HepG2 (cell line): ENCODE data around the gene WNT3A. TPM values are rescaled to one million over a fixed set of nuclear protein-coding genes. Genes with fewer than 3 reads are reported as not detected.
A peak's percentile ranks its signal among the peaks of the same experiment; 100 is the strongest.

ENCODE experiments used
- BRCA1 ChIP-seq: sonication (generic); formaldehyde crosslinking; IDR thresholded peaks from 2 replicates; pipeline ENCODE4 v1.4.0; 2020; ENCODE audit warnings: missing genetic modification reagents
- CBX5 ChIP-seq: sonication (generic); formaldehyde crosslinking; IDR thresholded peaks from 2 replicates; pipeline ENCODE4 v1.4.0; 2020; ENCODE audit warnings: missing genetic modification reagents, borderline replicate concordance
- ELF1 ChIP-seq: sonication (generic); formaldehyde crosslinking; IDR thresholded peaks from 2 replicates; pipeline ENCODE4 v1.4.0; 2020; ENCODE audit warnings: missing genetic modification reagents
- EZH2 ChIP-seq: conservative IDR thresholded peaks from 2 replicates; pipeline ENCODE4 v1.6.1; 2012; ENCODE audit warnings: mild to moderate bottlenecking, low read depth, low read length, moderate library complexity
- GFI1 ChIP-seq: sonication (generic); formaldehyde crosslinking; IDR thresholded peaks from 2 replicates; pipeline ENCODE4 v1.5.0; 2020; ENCODE audit warnings: missing genetic modification reagents, mild to moderate bottlenecking, borderline replicate concordance
- HOXA9 ChIP-seq: sonication (generic); formaldehyde crosslinking; IDR thresholded peaks from 2 replicates; pipeline ENCODE4 v1.8.1; 2022; ENCODE audit warnings: missing genetic modification reagents, mild to moderate bottlenecking, moderate library complexity, borderline replicate concordance
- MED1 ChIP-seq: sonication (generic); formaldehyde crosslinking; IDR thresholded peaks from 2 replicates; pipeline ENCODE4 v1.4.0; 2020; ENCODE audit warnings: missing genetic modification reagents
- MIXL1 ChIP-seq: IDR thresholded peaks from 2 replicates; pipeline ENCODE4 v1.6.1; 2016
- PHF5A ChIP-seq: IDR thresholded peaks from one replicate; pipeline ENCODE4 v1.6.1; 2018; ENCODE audit warnings: low read depth, missing genetic modification reagents; ENCODE audit not compliant: unreplicated experiment
- REPIN1 ChIP-seq: sonication (generic); formaldehyde crosslinking; IDR thresholded peaks from 2 replicates; pipeline ENCODE4 v1.8.0; 2022; ENCODE audit warnings: missing genetic modification reagents, low read depth, mild to moderate bottlenecking, borderline replicate concordance
- SIN3A ChIP-seq: IDR thresholded peaks from 2 replicates; pipeline ENCODE4 v1.6.1; 2011; ENCODE audit warnings: low read depth, mild to moderate bottlenecking, control low read depth, low read length, borderline replicate concordance
- SIX1 ChIP-seq: sonication (generic); formaldehyde crosslinking; IDR thresholded peaks from 2 replicates; pipeline ENCODE4 v1.4.0; 2020; ENCODE audit warnings: missing genetic modification reagents, borderline replicate concordance
- SP1 ChIP-seq, 2 experiments: fragments of 450-650 bp in 1 of 2; sonication (generic) in 1 of 2; formaldehyde crosslinking in 1 of 2; IDR thresholded peaks; 2 replicates each; pipeline versions ENCODE4 v1.4.0 to v1.6.1; 2016 to 2020; ENCODE audit warnings: missing genetic modification reagents in 1 of 2
- ZNF12 ChIP-seq: sonication (generic); formaldehyde crosslinking; IDR thresholded peaks from 2 replicates; pipeline ENCODE4 v1.5.0; 2020; ENCODE audit warnings: missing genetic modification reagents
- ZSCAN20 ChIP-seq: sonication (generic); formaldehyde crosslinking; IDR thresholded peaks from 2 replicates; pipeline ENCODE4 v1.4.0; 2020; ENCODE audit warnings: missing genetic modification reagents, mild to moderate bottlenecking, borderline replicate concordance
- polyA plus RNA-seq, 8 experiments: library from polyadenylated mRNA; depleted of rRNA in 3 of 8; stranded (reverse) in 7 of 8; unstranded in 1 of 8; fragments of >200 nt; fragmentation: Illumina TruSeq in 4 of 8; extraction: Trizol in 4 of 8; gene quantifications; 2 replicates each; pipeline versions ENCODE4 v1.2.1 to v1.2.3, GENCODE V29; 2011 to 2016; ENCODE audit warnings: low read depth in 4 of 8, missing spikeins in 1 of 8, mixed read lengths in 1 of 8; ENCODE audit not compliant: insufficient read depth in 1 of 8
- total RNA-seq, 5 experiments: library from RNA; depleted of rRNA; stranded (reverse); fragments of >200 nt; fragmentation: Illumina TruSeq; extraction: Trizol; gene quantifications; 2 replicates each; pipeline ENCODE4 v1.2.3, GENCODE V29; 2016; ENCODE audit warnings: low read depth in 1 of 5
- TF ChIP-seq, protein P1 (sequence below): IDR thresholded peaks from 2 replicates; pipeline ENCODE4 v1.6.1; 2016; ENCODE audit warnings: missing compliant biosample characterization, missing genetic modification reagents, borderline replicate concordance
- TF ChIP-seq, protein P2 (sequence below): sonication (generic); formaldehyde crosslinking; IDR thresholded peaks from 2 replicates; pipeline ENCODE4 v1.9.0; 2021; ENCODE audit warnings: mild to moderate bottlenecking, missing genetic modification reagents
- TF ChIP-seq, protein P3 (sequence below): sonication (generic); formaldehyde crosslinking; IDR thresholded peaks from 2 replicates; pipeline ENCODE4 v1.8.1; 2023; ENCODE audit warnings: mild to moderate bottlenecking, moderate library complexity, missing genetic modification reagents
- TF ChIP-seq, protein P4 (sequence below): sonication (generic); formaldehyde crosslinking; IDR thresholded peaks from 2 replicates; pipeline ENCODE4 v1.9.0; 2021; ENCODE audit warnings: missing genetic modification reagents, borderline replicate concordance

WNT3A gene
- total and polyA plus RNA-seq, 2 of the 13 experiments (the other 11 are each of a cell fraction or from before 2014, with no cell fraction given): not detected

DNA sequence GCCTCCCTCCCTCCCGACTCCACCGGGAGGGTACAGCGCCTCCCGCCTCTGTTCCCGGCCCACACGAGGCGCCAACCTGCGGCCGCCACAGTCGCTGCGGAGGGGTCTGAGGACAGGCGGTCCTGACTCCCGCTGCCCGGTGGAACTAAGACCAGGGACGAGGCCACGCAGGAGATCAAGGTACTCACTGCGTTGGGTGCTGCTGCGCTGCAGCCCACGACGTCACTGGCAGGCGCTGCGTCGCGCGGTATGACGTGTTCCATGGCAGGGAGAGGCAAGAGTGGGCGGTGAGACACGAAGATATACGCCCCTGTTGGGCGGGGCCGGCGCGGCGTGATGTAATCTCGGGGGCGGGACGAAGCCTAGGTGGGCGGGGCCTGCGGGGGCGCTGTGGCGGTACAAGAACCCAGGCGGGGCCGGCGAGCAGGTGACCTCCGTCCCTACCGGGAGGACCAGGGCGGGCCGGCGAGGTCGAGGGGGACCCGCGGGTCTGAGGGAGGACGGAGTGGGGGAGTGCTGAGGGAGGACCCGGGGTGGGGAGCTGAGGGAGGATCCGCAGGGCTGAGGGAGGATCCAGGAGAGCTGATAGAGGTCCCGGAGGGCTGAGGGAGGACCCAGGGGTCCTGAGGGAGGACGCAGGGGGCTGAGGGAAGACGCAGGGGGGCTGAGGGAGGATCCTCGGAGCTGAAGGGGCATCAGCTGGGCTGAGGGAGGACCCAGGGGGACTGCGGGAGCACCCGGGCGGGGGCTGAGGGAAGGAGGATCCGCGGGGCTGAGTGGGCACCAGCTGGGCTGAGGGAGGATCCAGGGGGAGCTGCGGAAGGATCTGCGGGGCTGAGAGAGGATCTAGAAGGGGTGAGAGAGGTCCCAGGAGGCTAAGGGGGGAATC, 102.5 kb downstream of the WNT3A start, which contains the start of gene MRPL55 (continued):
- TF ChIP-seq, protein P1, sequence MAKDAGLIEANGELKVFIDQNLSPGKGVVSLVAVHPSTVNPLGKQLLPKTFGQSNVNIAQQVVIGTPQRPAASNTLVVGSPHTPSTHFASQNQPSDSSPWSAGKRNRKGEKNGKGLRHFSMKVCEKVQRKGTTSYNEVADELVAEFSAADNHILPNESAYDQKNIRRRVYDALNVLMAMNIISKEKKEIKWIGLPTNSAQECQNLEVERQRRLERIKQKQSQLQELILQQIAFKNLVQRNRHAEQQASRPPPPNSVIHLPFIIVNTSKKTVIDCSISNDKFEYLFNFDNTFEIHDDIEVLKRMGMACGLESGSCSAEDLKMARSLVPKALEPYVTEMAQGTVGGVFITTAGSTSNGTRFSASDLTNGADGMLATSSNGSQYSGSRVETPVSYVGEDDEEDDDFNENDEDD (CRISPR knock-in tag): peak; percentile 60; the same call in 1 of the 2 replicates
- TF ChIP-seq GFI1 (CRISPR knock-in tag) (peak; percentile 60; the same call in 1 of the 2 replicates), MIXL1 (0 out of 2 replicates have a peak, but pooled peaks have one; percentile 29), REPIN1 (CRISPR knock-in tag) (peak; percentile 91), ELF1 (CRISPR knock-in tag) (peak; percentile 79), SP1 (IDR thresholded peaks at IDR 0.05) (peak; percentile 82; the same call in 1 of the 2 replicates), SP1 (CRISPR knock-in tag; IDR thresholded peaks at IDR 0.05) (peak; percentile 99), MED1 (peak; percentile 90), CBX5 (CRISPR knock-in tag) (peak; percentile 64; the same call in 1 of the 2 replicates), ZNF12 (peak; percentile 87), PHF5A (CRISPR knock-in tag) (peak; percentile 75), ZSCAN20 (CRISPR knock-in tag) (no peak), EZH2 (no peak), BRCA1 (CRISPR knock-in tag) (no peak), HOXA9 (CRISPR knock-in tag) (no peak), SIN3A (peak; percentile 87), SIX1 (CRISPR knock-in tag) (no peak)
- TF ChIP-seq, protein P2, sequence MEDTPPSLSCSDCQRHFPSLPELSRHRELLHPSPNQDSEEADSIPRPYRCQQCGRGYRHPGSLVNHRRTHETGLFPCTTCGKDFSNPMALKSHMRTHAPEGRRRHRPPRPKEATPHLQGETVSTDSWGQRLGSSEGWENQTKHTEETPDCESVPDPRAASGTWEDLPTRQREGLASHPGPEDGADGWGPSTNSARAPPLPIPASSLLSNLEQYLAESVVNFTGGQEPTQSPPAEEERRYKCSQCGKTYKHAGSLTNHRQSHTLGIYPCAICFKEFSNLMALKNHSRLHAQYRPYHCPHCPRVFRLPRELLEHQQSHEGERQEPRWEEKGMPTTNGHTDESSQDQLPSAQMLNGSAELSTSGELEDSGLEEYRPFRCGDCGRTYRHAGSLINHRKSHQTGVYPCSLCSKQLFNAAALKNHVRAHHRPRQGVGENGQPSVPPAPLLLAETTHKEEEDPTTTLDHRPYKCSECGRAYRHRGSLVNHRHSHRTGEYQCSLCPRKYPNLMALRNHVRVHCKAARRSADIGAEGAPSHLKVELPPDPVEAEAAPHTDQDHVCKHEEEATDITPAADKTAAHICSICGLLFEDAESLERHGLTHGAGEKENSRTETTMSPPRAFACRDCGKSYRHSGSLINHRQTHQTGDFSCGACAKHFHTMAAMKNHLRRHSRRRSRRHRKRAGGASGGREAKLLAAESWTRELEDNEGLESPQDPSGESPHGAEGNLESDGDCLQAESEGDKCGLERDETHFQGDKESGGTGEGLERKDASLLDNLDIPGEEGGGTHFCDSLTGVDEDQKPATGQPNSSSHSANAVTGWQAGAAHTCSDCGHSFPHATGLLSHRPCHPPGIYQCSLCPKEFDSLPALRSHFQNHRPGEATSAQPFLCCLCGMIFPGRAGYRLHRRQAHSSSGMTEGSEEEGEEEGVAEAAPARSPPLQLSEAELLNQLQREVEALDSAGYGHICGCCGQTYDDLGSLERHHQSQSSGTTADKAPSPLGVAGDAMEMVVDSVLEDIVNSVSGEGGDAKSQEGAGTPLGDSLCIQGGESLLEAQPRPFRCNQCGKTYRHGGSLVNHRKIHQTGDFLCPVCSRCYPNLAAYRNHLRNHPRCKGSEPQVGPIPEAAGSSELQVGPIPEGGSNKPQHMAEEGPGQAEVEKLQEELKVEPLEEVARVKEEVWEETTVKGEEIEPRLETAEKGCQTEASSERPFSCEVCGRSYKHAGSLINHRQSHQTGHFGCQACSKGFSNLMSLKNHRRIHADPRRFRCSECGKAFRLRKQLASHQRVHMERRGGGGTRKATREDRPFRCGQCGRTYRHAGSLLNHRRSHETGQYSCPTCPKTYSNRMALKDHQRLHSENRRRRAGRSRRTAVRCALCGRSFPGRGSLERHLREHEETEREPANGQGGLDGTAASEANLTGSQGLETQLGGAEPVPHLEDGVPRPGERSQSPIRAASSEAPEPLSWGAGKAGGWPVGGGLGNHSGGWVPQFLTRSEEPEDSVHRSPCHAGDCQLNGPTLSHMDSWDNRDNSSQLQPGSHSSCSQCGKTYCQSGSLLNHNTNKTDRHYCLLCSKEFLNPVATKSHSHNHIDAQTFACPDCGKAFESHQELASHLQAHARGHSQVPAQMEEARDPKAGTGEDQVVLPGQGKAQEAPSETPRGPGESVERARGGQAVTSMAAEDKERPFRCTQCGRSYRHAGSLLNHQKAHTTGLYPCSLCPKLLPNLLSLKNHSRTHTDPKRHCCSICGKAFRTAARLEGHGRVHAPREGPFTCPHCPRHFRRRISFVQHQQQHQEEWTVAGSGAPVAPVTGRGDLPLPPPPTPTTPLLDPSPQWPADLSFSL (CRISPR knock-in tag): no peak
- TF ChIP-seq, protein P3, sequence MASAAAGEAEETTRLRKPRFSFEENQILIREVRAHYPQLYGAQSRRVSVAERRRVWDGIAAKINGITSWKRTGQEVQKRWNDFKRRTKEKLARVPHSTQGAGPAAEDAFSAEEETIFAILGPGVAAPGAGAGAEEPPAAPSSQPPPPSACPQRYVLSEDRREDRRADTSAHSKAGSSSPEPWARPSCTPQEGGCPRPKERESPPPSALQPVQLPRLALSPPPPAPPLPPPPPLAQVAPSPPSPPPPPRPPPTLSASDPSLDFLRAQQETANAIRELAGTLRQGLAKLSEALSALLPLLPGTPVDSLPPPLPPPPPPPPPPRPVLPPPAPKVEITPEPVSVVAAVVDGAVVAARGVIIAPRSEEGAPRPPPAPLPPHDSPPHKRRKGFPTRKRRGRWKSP (CRISPR knock-in tag): peak; percentile 75; the same call in 1 of the 2 replicates
- TF ChIP-seq, protein P4, sequence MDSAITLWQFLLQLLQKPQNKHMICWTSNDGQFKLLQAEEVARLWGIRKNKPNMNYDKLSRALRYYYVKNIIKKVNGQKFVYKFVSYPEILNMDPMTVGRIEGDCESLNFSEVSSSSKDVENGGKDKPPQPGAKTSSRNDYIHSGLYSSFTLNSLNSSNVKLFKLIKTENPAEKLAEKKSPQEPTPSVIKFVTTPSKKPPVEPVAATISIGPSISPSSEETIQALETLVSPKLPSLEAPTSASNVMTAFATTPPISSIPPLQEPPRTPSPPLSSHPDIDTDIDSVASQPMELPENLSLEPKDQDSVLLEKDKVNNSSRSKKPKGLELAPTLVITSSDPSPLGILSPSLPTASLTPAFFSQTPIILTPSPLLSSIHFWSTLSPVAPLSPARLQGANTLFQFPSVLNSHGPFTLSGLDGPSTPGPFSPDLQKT (CRISPR knock-in tag): no peak
